A549 (cell line): ENCODE results near the gene SEC31B. TPM values are rescaled to one million over a fixed set of nuclear protein-coding genes. Genes with fewer than 3 reads are reported as not detected.
A peak's percentile ranks its signal among the peaks of the same experiment; 100 is the strongest.

ENCODE experiments used
- ATAC-seq, 2 experiments: fragments of 200-7000 bp in 1 of 2; fragments of >200 bp in 1 of 2; cut with Nextera tagmentation in 1 of 2; cut with Tn5 transposase in 1 of 2; 3 replicates each; pipeline versions ENCODE4 v1.8.0 to v1.9.1; 2018 to 2020; ENCODE audit warnings: mild to moderate bottlenecking in 1 of 2, moderate library complexity in 1 of 2
- CTCF ChIA-PET: fragments of 300-600 bp; sonication (Branson Sonifier 250); formaldehyde crosslinking; extraction: SDS; loops from one replicate; lab custom pipeline; 2021; ENCODE audit warnings: antibody characterized with exemption, inconsistent platforms; lab: Yijun Ruan, JAX
- POLR2A ChIA-PET: fragments of 350-600 bp; formaldehyde crosslinking; extraction: SDS; loops from one replicate; lab custom pipeline; 2021; ENCODE audit warnings: antibody characterized with exemption, inconsistent platforms; lab: Yijun Ruan, JAX
- DNase-seq, 2 experiments: peaks; one replicate each; pipeline versions ENCODE4 v3.0.0 to v3.0.0-alpha.2; 2011 to 2016; ENCODE audit warnings: low read depth in 1 of 2, low spot score in 1 of 2
- FAIRE-seq: peaks from 2 replicates; lab custom pipeline; 2011; peaks lifted over from hg19 to GRCh38; lab: Jason Lieb, UNC
- H3K27ac ChIP-seq, 2 experiments: fragments of >200 bp; sonication (Bioruptor Twin); formaldehyde crosslinking; 3 replicates each; pipeline ENCODE4 v1.5.1; 2016 to 2017
- H3K4me1 ChIP-seq: fragments of >200 bp; sonication (Bioruptor Twin); formaldehyde crosslinking; 3 replicates; pipeline ENCODE4 v1.6.1; 2016
- H3K4me2 ChIP-seq: fragments of >200 bp; sonication (Bioruptor Twin); formaldehyde crosslinking; 3 replicates; pipeline ENCODE4 v1.6.1; 2016
- H3K4me3 ChIP-seq: fragments of >200 bp; sonication (Bioruptor Twin); formaldehyde crosslinking; 3 replicates; pipeline ENCODE4 v1.5.1; 2016
- H3K9me3 ChIP-seq: fragments of >200 bp; sonication (Bioruptor Twin); formaldehyde crosslinking; 3 replicates; pipeline ENCODE4 v1.6.1; 2016
- BCL3 ChIP-seq: fragments of >200 bp; sonication (Bioruptor Twin); formaldehyde crosslinking; IDR thresholded peaks from 3 replicates; pipeline ENCODE4 v1.6.1; 2016
- CBX2 ChIP-seq: fragments of 200-600 bp; sonication (generic); IDR thresholded peaks from 2 replicates; pipeline ENCODE4 v1.6.1; 2016; ENCODE audit warnings: low read depth, mild to moderate bottlenecking, borderline replicate concordance
- CBX8 ChIP-seq: fragments of 200-600 bp; sonication (generic); IDR thresholded peaks from 2 replicates; pipeline ENCODE4 v1.6.1; 2016
- ESRRA ChIP-seq: fragments of 150-350 bp; IDR thresholded peaks from 2 replicates; pipeline ENCODE4 v1.6.1; 2014; ENCODE audit warnings: mild to moderate bottlenecking, low read length, borderline replicate concordance
- FOSL2 ChIP-seq, 2 experiments: fragments of 450-650 bp in 1 of 2; fragments of >200 bp in 1 of 2; sonication (Bioruptor Twin) in 1 of 2; formaldehyde crosslinking; IDR thresholded peaks; 2 replicates each; pipeline versions ENCODE4 v1.5.0 to v1.6.1; 2016 to 2020; ENCODE audit warnings: mild to moderate bottlenecking in 1 of 2, moderate library complexity in 1 of 2
- GATA3 ChIP-seq: IDR thresholded peaks from 2 replicates; pipeline ENCODE4 v1.6.1; 2012; ENCODE audit warnings: borderline replicate concordance
- HDAC2 ChIP-seq: fragments of 200-600 bp; sonication (generic); IDR thresholded peaks from 2 replicates; pipeline ENCODE4 v1.6.1; 2016
- HEYL ChIP-seq: fragments of 250-450 bp; sonication (Bioruptor Pico); IDR thresholded peaks from 2 replicates; pipeline ENCODE4 v1.8.0; 2021; ENCODE audit warnings: mild to moderate bottlenecking, moderate library complexity
- HOXA7 ChIP-seq: fragments of 250-450 bp; sonication (Bioruptor Pico); IDR thresholded peaks from 2 replicates; pipeline ENCODE4 v1.5.0; 2020; ENCODE audit warnings: mild to moderate bottlenecking, moderate library complexity
- HOXB5 ChIP-seq: fragments of 250-450 bp; sonication (Bioruptor Pico); IDR thresholded peaks from 2 replicates; pipeline ENCODE4 v1.5.0; 2020; ENCODE audit warnings: mild to moderate bottlenecking, moderate library complexity
- JUN ChIP-seq, 2 experiments: fragments of >200 bp; sonication (Bioruptor Twin); formaldehyde crosslinking; IDR thresholded peaks; 2 replicates in 1 of 2; 3 replicates in 1 of 2; pipeline ENCODE4 v1.6.1; 2016 to 2017
- KDM5A ChIP-seq: fragments of 200-600 bp; sonication (generic); IDR thresholded peaks from 2 replicates; pipeline ENCODE4 v1.6.1; 2016; ENCODE audit warnings: antibody characterized with exemption, mild to moderate bottlenecking
- MYC ChIP-seq: IDR thresholded peaks from 2 replicates; pipeline ENCODE4 v1.6.1; 2012; ENCODE audit warnings: mild to moderate bottlenecking, inconsistent platforms, low read length, improper control_type of control experiment, borderline replicate concordance
- NPAS2 ChIP-seq: fragments of 250-450 bp; sonication (Bioruptor Pico); IDR thresholded peaks from 2 replicates; pipeline ENCODE4 v1.8.0; 2022; ENCODE audit warnings: mild to moderate bottlenecking, moderate library complexity, borderline replicate concordance
- NR3C1 ChIP-seq: fragments of >200 bp; sonication (Bioruptor Twin); formaldehyde crosslinking; IDR thresholded peaks from 3 replicates; pipeline ENCODE4 v1.6.1; 2017
- PBX3 ChIP-seq: IDR thresholded peaks from 2 replicates; pipeline ENCODE4 v1.6.1; 2012
- PHF8 ChIP-seq: fragments of 200-600 bp; sonication (generic); IDR thresholded peaks from 2 replicates; pipeline ENCODE4 v1.6.1; 2016; ENCODE audit warnings: low read depth, mild to moderate bottlenecking, antibody characterized with exemption, moderate library complexity, borderline replicate concordance
- POLR2A ChIP-seq: IDR thresholded peaks from 2 replicates; pipeline ENCODE4 v1.6.1; 2012; ENCODE audit warnings: mild to moderate bottlenecking, low read length
- TFCP2L1 ChIP-seq: fragments of 250-450 bp; sonication (Bioruptor Pico); IDR thresholded peaks from 2 replicates; pipeline ENCODE4 v1.5.0; 2021; ENCODE audit warnings: mild to moderate bottlenecking
- TP53 ChIP-seq: fragments of 250-450 bp; sonication (Bioruptor Pico); IDR thresholded peaks from 2 replicates; pipeline ENCODE4 v1.5.0; 2021; ENCODE audit warnings: mild to moderate bottlenecking, moderate library complexity
- ZC3H11A ChIP-seq: fragments of 450-650 bp; IDR thresholded peaks from 2 replicates; pipeline ENCODE4 v1.6.1; 2014; ENCODE audit warnings: antibody characterized with exemption, mild to moderate bottlenecking
- WGBS: methylation state at CpG from one replicate; pipeline ENCODE4 v1.1.6; 2017; ENCODE audit errors: missing lambda C conversion rate; 5-methylcytosine and 5-hydroxymethylcytosine counted together
- polyA plus RNA-seq, 4 experiments: library from polyadenylated mRNA; depleted of rRNA in 3 of 4; stranded (reverse); fragments of >200 nt; fragmentation: RNase III in 1 of 4; extraction: RNeasy Plus Mini Kit Qiagen cat#74134 plus additional on column Dnase treatment in 1 of 4; gene quantifications; 2 replicates in 3 of 4; 3 replicates in 1 of 4; pipeline ENCODE4 v1.2.3, GENCODE V29; 2011 to 2017
- TF ChIP-seq, protein P1 (sequence below): fragments of >200 bp; sonication (Bioruptor Twin); formaldehyde crosslinking; IDR thresholded peaks from 3 replicates; pipeline ENCODE4 v1.5.1; 2016
- TF ChIP-seq, protein P2 (sequence below): fragments of 450-650 bp; IDR thresholded peaks from 2 replicates; pipeline ENCODE4 v1.6.1; 2014; ENCODE audit warnings: antibody characterized with exemption
- TF ChIP-seq, protein P3 (sequence below): IDR thresholded peaks from 2 replicates; pipeline ENCODE4 v1.6.1; 2012
- TF ChIP-seq, protein P4 (sequence below): IDR thresholded peaks from 2 replicates; pipeline ENCODE4 v1.6.1; 2012; ENCODE audit warnings: low read depth, borderline replicate concordance
- TF ChIP-seq, protein P5 (sequence below): fragments of 150-350 bp; IDR thresholded peaks from 2 replicates; pipeline ENCODE4 v1.6.1; 2014; ENCODE audit warnings: low read depth, mild to moderate bottlenecking, low read length

SEC31B gene
- polyA plus RNA-seq, 2 of the 4 experiments (the other 2 are of a cell fraction) = 6.2 to 7.1 TPM

DNA sequence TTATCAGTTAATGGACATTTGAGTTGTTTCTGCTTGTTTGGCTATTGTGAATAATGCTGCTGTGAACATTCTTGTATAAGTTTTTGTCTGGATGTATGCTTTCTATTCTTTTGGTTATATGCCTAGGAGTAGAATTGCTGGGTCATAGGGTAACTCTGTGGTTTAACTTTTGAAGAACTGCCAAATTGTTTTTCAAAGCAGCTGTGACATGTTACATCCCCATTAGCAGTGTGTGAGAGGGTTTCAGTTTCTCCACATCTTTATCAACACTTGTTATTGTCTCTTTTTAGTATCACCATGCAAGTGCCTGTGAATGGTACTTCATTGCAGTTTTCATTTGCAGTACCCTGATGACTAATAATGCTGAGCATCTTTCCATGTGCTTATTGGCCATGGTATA is 12.1 kb upstream of the SEC31B start:
- TF ChIP-seq ESRRA (no peak), HOXA7 (CRISPR knock-in tag) (no peak), HDAC2 (no peak), HEYL (CRISPR knock-in tag) (no peak), ZC3H11A (no peak), NR3C1 (no peak), CBX8 (no peak), TFCP2L1 (no peak), PHF8 (no peak), TP53 (CRISPR knock-in tag) (no peak), GATA3 (no peak), FOSL2 (IDR thresholded peaks at IDR 0.05) (no peak), FOSL2 (CRISPR knock-in tag; IDR thresholded peaks at IDR 0.05) (no peak), NPAS2 (CRISPR knock-in tag) (no peak), HOXB5 (CRISPR knock-in tag) (no peak), JUN (IDR thresholded peaks at IDR 0.05) (no peak)
- TF ChIP-seq, protein P1, sequence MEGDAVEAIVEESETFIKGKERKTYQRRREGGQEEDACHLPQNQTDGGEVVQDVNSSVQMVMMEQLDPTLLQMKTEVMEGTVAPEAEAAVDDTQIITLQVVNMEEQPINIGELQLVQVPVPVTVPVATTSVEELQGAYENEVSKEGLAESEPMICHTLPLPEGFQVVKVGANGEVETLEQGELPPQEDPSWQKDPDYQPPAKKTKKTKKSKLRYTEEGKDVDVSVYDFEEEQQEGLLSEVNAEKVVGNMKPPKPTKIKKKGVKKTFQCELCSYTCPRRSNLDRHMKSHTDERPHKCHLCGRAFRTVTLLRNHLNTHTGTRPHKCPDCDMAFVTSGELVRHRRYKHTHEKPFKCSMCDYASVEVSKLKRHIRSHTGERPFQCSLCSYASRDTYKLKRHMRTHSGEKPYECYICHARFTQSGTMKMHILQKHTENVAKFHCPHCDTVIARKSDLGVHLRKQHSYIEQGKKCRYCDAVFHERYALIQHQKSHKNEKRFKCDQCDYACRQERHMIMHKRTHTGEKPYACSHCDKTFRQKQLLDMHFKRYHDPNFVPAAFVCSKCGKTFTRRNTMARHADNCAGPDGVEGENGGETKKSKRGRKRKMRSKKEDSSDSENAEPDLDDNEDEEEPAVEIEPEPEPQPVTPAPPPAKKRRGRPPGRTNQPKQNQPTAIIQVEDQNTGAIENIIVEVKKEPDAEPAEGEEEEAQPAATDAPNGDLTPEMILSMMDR = no peak
- TF ChIP-seq, protein P2, sequence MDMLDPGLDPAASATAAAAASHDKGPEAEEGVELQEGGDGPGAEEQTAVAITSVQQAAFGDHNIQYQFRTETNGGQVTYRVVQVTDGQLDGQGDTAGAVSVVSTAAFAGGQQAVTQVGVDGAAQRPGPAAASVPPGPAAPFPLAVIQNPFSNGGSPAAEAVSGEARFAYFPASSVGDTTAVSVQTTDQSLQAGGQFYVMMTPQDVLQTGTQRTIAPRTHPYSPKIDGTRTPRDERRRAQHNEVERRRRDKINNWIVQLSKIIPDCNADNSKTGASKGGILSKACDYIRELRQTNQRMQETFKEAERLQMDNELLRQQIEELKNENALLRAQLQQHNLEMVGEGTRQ = no peak
- TF ChIP-seq, protein P3, sequence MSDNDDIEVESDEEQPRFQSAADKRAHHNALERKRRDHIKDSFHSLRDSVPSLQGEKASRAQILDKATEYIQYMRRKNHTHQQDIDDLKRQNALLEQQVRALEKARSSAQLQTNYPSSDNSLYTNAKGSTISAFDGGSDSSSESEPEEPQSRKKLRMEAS = no peak
- TF ChIP-seq, all 56 proteins: peak for 0
- POLR2A ChIA-PET = no interaction called here
- no peaks in the 10 kb centered on the region for H3K9me3 ChIP-seq
- H3K4me2 ChIP-seq = no peak overlapping the region
- FAIRE-seq (no peak), ATAC-seq (no peak), DNase-seq (no peak)
- H3K4me3 ChIP-seq = no peak overlapping the region
- CTCF ChIA-PET = no interaction called here
- peaks cover 17% of the 10 kb centered on the region; the same call in 2 of the 3 replicates for H3K4me1 ChIP-seq
- H3K27ac ChIP-seq = no peak overlapping the region

DNA sequence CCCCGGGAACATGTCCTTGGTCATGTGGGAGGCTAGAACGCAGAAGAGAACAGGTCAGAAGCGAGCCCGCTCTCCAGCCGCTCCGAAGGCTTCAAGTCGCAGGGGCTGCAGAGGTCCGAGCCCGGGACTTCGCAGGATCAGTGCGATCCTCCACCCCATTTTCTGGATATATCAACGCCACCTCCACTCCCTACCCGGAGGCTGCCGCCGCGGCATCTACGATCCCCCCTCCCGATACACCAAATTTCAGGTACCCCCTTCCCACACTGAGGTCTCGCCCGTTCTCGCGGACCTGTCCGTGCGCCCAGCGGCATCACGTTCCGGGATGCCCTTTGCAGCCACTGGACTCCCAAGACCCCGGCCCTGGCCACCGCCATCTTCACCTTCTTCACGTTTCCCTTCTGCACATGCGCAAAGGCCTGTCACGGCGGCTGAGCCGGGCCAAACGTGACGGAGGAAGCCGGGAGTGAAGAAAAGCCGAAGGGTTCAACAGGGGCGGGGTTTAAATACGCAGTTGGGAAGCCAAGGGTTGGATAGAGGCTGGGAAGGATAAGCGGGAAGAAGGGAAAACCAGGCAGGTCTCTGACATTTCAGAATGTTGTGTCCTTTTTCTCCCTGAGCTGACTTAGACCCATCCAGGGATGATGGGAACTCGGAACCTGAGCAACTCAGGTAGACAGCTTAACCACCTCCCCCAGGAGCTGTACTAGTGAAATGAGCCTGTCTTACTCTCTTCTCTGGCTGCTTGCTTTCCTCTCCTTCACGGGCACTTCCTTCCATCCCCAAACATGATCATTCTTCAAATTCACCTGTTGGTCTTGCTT is 10.0 kb upstream of the SEC31B start, which contains the start of gene NDUFB8:
Gene NDUFB8 (minus strand): TSS at position 397 of the 824 bp plus-strand sequence. CDS start 20 bp downstream, at position 377.
- DNase-seq (peak; percentile 87), FAIRE-seq (no peak), ATAC-seq (peak; percentile 90 to 94)
- Histone ChIP-seq H3K9me3 (no peaks in the 10 kb centered on the region), H3K4me3 (peak within 1 kb of the TSS; percentile 80), H3K4me2 (peak within 1 kb of the TSS; percentile 81), H3K27ac (peak within 1 kb of the TSS; percentile 85 to 96), H3K4me1 (peaks cover 13% of the 10 kb centered on the region; the same call in 2 of the 3 replicates)
- TF ChIP-seq KDM5A (peak; percentile 73), JUN (IDR thresholded peaks at IDR 0.05) (peak in 1 of 2 experiments; percentile 64; a peak in 3 of 5 replicates), PBX3 (no peak), TP53 (CRISPR knock-in tag) (no peak), BCL3 (peak; percentile 76), PHF8 (peak; percentile 67), MYC (no peak), POLR2A (peak; percentile 83), TFCP2L1 (no peak), NPAS2 (CRISPR knock-in tag) (no peak), CBX2 (no peak)
- TF ChIP-seq, protein P3 = peak; percentile 64
- TF ChIP-seq, protein P4, sequence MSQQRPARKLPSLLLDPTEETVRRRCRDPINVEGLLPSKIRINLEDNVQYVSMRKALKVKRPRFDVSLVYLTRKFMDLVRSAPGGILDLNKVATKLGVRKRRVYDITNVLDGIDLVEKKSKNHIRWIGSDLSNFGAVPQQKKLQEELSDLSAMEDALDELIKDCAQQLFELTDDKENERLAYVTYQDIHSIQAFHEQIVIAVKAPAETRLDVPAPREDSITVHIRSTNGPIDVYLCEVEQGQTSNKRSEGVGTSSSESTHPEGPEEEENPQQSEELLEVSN = peak; percentile 67
- TF ChIP-seq, protein P5, sequence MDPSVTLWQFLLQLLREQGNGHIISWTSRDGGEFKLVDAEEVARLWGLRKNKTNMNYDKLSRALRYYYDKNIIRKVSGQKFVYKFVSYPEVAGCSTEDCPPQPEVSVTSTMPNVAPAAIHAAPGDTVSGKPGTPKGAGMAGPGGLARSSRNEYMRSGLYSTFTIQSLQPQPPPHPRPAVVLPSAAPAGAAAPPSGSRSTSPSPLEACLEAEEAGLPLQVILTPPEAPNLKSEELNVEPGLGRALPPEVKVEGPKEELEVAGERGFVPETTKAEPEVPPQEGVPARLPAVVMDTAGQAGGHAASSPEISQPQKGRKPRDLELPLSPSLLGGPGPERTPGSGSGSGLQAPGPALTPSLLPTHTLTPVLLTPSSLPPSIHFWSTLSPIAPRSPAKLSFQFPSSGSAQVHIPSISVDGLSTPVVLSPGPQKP = no peak
- ChIA-PET POLR2A (no interaction called here), CTCF (interaction anchor here (2.1 to 5.5 kb wide), 2 partner anchors 11 to 19 kb away, joined by 13 to 45 read pairs; no protein-coding TSS in a partner anchor)
- WGBS = 1% methylated on average over 43 of the region's 43 CpGs
